PC-3 (cell line): Measurements from ENCODE around the gene MAGI1.
"Not testable (repeated sequence)": the region's sequence is repeated elsewhere in the genome, so short reads cannot be mapped to it uniquely, and the experiment has no call there.

Experiments
- CTCF ChIP-seq: fragments of 300-600 bp; sonication (generic); conservative IDR thresholded peaks from 2 replicates; pipeline ENCODE4 v1.5.1; 2017; ENCODE audit warnings: antibody characterized with exemption, low read depth, mild to moderate bottlenecking, low read length
- EZH2 ChIP-seq: fragments of 300-600 bp; sonication (generic); IDR thresholded peaks from one replicate; pipeline ENCODE4 v1.6.1; 2017; ENCODE audit warnings: antibody characterized with exemption, mild to moderate bottlenecking, low read length; ENCODE audit not compliant: unreplicated experiment
- EZH2phosphoT487 ChIP-seq: fragments of 300-600 bp; sonication (generic); IDR thresholded peaks from 2 replicates; pipeline ENCODE4 v1.6.1; 2018; ENCODE audit warnings: mild to moderate bottlenecking, antibody characterized with exemption, low read length, borderline replicate concordance

GRCh38 chr3:66046321-66046720, 7.6 kb upstream of the MAGI1 start:
- not testable (repeated sequence) for TF ChIP-seq CTCF, EZH2phosphoT487, EZH2
